Measurements from ENCODE around the gene HLCS. TPM values are rescaled to one million over a fixed set of nuclear protein-coding genes. Genes with fewer than 3 reads are reported as not detected.
"Not testable (repeated sequence)": the region's sequence is repeated elsewhere in the genome, so short reads cannot be mapped to it uniquely, and the experiment has no call there.

The HLCS gene
- 19.3 and 42.6 TPM in 2 replicates for total RNA-seq

- no peak for DNase-seq (ENCODE audit: low read depth)
Measured at GRCh38 chr21:36966066-36966820, at the start of gene HLCS. HLCS (minus strand) TSS chr21:36966669; CDS start chr21:36966638, 31 bp downstream.

GRCh38 chr21:37009740-37010341 lies 43.4 kb upstream of the HLCS start:
- peak; percentile 82 for DNase-seq (ENCODE audit: low read depth)

GRCh38 chr21:37008724-37009123 lies 42.3 kb upstream of the HLCS start:
- no peak for DNase-seq (ENCODE audit: low read depth)

GRCh38 chr21:37006486-37007291 lies 40.2 kb upstream of the HLCS start, which contains the start of gene RIPPLY3:
RIPPLY3 (plus strand) TSS chr21:37006702; CDS start chr21:37006773, 71 bp downstream.
- DNase-seq (ENCODE audit: low read depth) = no peak

GRCh38 chr21:37005548-37006485 lies 39.3 kb upstream of the HLCS start:
- no peak for DNase-seq (ENCODE audit: low read depth)

- DNase-seq (ENCODE audit: low read depth) = not testable (repeated sequence)
Measured at GRCh38 chr21:37003917-37004316, 37.4 kb upstream of the HLCS start.

GRCh38 chr21:37002851-37003250 lies 36.4 kb upstream of the HLCS start:
- DNase-seq (ENCODE audit: low read depth) = not testable (repeated sequence)

GRCh38 chr21:37001441-37001840 lies 35.0 kb upstream of the HLCS start:
- DNase-seq (ENCODE audit: low read depth) = no peak

- no peak for DNase-seq (ENCODE audit: low read depth)
Measured at GRCh38 chr21:37000381-37000780, 33.9 kb upstream of the HLCS start.

- no peak for DNase-seq (ENCODE audit: low read depth)
Measured at GRCh38 chr21:36999131-36999898, 32.8 kb upstream of the HLCS start.

GRCh38 chr21:36995285-36995684 lies 28.8 kb upstream of the HLCS start:
- not testable (repeated sequence) for DNase-seq (ENCODE audit: low read depth)

- DNase-seq (ENCODE audit: low read depth) = no peak
Measured at GRCh38 chr21:36994501-36995158, 28.2 kb upstream of the HLCS start.

- no peak for DNase-seq (ENCODE audit: low read depth)
Measured at GRCh38 chr21:36992671-36993070, 26.2 kb upstream of the HLCS start.

GRCh38 chr21:36990508-36991205 lies 24.2 kb upstream of the HLCS start:
- DNase-seq (ENCODE audit: low read depth) = no peak

- peak; percentile 70 for DNase-seq (ENCODE audit: low read depth)
Measured at GRCh38 chr21:36989699-36990507, 23.4 kb upstream of the HLCS start.

GRCh38 chr21:36989199-36989698 lies 22.8 kb upstream of the HLCS start:
- not testable (repeated sequence) for DNase-seq (ENCODE audit: low read depth)

GRCh38 chr21:36988536-36988935 lies 22.1 kb upstream of the HLCS start:
- DNase-seq (ENCODE audit: low read depth) = no peak

- no peak for DNase-seq (ENCODE audit: low read depth)
Measured at GRCh38 chr21:36987845-36988244, 21.4 kb upstream of the HLCS start.
